Caco-2 (cell line): ENCODE measurements around the gene TTI1. TPM values are rescaled to one million over a fixed set of nuclear protein-coding genes. Genes with fewer than 3 reads are reported as not detected.
A peak's percentile ranks its signal among the peaks of the same experiment; 100 is the strongest.

Experiments
- BruUV-seq: library from RNA; stranded (reverse); fragments of 400-500 nt; replicated peaks from 2 replicates; lab custom pipeline; 2021; lab: Mats Ljungman, UMichigan
- CTCF ChIA-PET: fragments of 300-600 bp; sonication (Branson Sonifier 250); formaldehyde crosslinking; loops from one replicate; lab custom pipeline; 2022; ENCODE audit warnings: antibody characterized with exemption; lab: Charles Lee
- POLR2A ChIA-PET: fragments of 300-600 bp; sonication (Branson Sonifier 250); formaldehyde crosslinking; loops from one replicate; lab custom pipeline; 2022; ENCODE audit warnings: antibody characterized with exemption; lab: Charles Lee
- DNase-seq, 2 experiments: peaks; one replicate each; pipeline versions ENCODE4 v3.0.0 to v3.0.0-alpha.2; 2020 to 2022
- H3K27me3 ChIP-seq: replicated peaks from 2 replicates; pipeline ENCODE4 v1.6.0; 2011; ENCODE audit warnings: low read length; ENCODE audit not compliant: control insufficient read depth, insufficient read depth
- H3K36me3 ChIP-seq: 2 replicates; pipeline ENCODE4 v1.5.1; 2011; ENCODE audit warnings: low read length; ENCODE audit not compliant: control insufficient read depth, insufficient read depth
- H3K4me1 ChIP-seq: fragments of 250-450 bp; sonication (Bioruptor Pico); 2 replicates; pipeline ENCODE4 v1.5.1; 2020; ENCODE audit warnings: mild to moderate bottlenecking
- H3K4me3 ChIP-seq: 2 replicates; pipeline ENCODE4 v1.5.1; 2011; ENCODE audit warnings: low read depth, mild to moderate bottlenecking, control low read depth, low read length
- H3K9me3 ChIP-seq: fragments of 250-450 bp; sonication (Bioruptor Pico); 2 replicates; pipeline ENCODE4 v1.5.1; 2020; ENCODE audit warnings: mild to moderate bottlenecking, moderate library complexity
- H3K27ac Mint-ChIP-seq: one replicate; pipeline ENCODE4 v1.8.0; 2022; ENCODE audit warnings: mixed read lengths; ENCODE audit not compliant: unreplicated experiment
- H3K27me3 Mint-ChIP-seq: one replicate; pipeline ENCODE4 v1.8.0; 2022; ENCODE audit warnings: mixed read lengths; ENCODE audit not compliant: insufficient read depth, unreplicated experiment
- H3K36me3 Mint-ChIP-seq: one replicate; pipeline ENCODE4 v1.8.0; 2022; ENCODE audit warnings: mild to moderate bottlenecking, mixed read lengths; ENCODE audit not compliant: insufficient read depth, unreplicated experiment
- H3K4me1 Mint-ChIP-seq: one replicate; pipeline ENCODE4 v1.8.0; 2022; ENCODE audit warnings: low read depth, mixed read lengths; ENCODE audit not compliant: unreplicated experiment
- H3K4me3 Mint-ChIP-seq: one replicate; pipeline ENCODE4 v1.8.0; 2022; ENCODE audit warnings: mild to moderate bottlenecking, moderate library complexity, mixed read lengths; ENCODE audit not compliant: unreplicated experiment
- H3K9me3 Mint-ChIP-seq: one replicate; pipeline ENCODE4 v1.8.0; 2022; ENCODE audit warnings: mixed read lengths; ENCODE audit not compliant: unreplicated experiment
- intact Hi-C: fragments of 100-400 bp; cut with micrococcal nuclease; formaldehyde crosslinking; loops from one replicate; pipeline ENCODE4 v1.10.0; 2022; ENCODE audit not compliant: unreplicated experiment
- total RNA-seq: library from RNA; stranded (reverse); gene quantifications from 2 replicates; pipeline ENCODE4 v1.2.3, GENCODE V29; 2022
- TF ChIP-seq, protein P1 (sequence below), 2 experiments: fragments of 200-600 bp in 1 of 2; IDR thresholded peaks; 1 replicate in 1 of 2; 2 replicates in 1 of 2; pipeline versions ENCODE4 v1.5.1 to v1.8.0; 2011 to 2022; ENCODE audit warnings: antibody characterized with exemption in 1 of 2, control low read depth in 1 of 2, inconsistent platforms in 1 of 2, low read depth in 1 of 2, low read length in 1 of 2, mild to moderate bottlenecking in 1 of 2, moderate library complexity in 1 of 2; ENCODE audit not compliant: insufficient read depth in 1 of 2, severe bottlenecking in 1 of 2, unreplicated experiment in 1 of 2

Gene TTI1
- total RNA-seq, 1 experiment from 2014 or later = 59.2 TPM

DNA sequence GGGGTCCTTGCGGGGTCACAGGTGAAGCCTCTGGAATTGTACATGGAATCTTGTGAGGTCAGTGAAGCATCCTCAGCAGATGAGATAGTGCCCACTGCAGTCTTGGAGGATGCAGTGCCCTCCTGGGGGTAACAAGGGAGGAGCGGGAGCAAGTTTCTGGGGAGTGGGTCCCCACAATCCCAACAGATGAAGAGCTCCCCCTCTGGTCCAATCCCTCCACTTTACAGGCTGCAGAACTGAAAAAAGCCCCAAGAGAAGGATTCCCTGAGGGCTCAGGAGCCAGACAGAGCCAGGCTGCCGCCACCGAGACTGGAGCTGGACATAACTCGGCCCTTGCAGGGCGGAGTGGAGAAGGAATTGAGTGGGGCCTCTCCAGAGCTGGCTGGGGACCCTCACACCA is 52.4 kb downstream of the TTI1 start:
- Histone ChIP-seq H3K4me3 (no peak overlapping the region), H3K4me1 (no peaks in the 10 kb centered on the region; the same call in 1 of the 2 replicates), H3K9me3 (no peaks in the 10 kb centered on the region), H3K27me3 (no peaks in the 10 kb centered on the region), H3K36me3 (peaks cover 4% of the 10 kb centered on the region)
- no peak overlapping the region for H3K4me3 Mint-ChIP-seq
- ChIA-PET POLR2A (interaction anchor here (0.6 kb wide), 1 partner anchor 10 kb away, joined by 3 read pairs; no protein-coding TSS in a partner anchor), CTCF (interaction anchor here (0.6 to 1.9 kb wide), 2 partner anchors 12 to 176 kb away, joined by 3 to 5 read pairs; no protein-coding TSS in a partner anchor)
- no peaks in the 10 kb centered on the region for H3K27me3 Mint-ChIP-seq
- intact Hi-C loops = loop anchor here (10.0 kb wide), 1 partner anchor 406 kb away; no protein-coding TSS in a partner anchor
- DNase-seq = peak in 1 of 2 experiments; percentile 35
- no peak overlapping the region for H3K27ac Mint-ChIP-seq
- H3K9me3 Mint-ChIP-seq = no peaks in the 10 kb centered on the region
- BruUV-seq = no TSS peak
- H3K4me1 Mint-ChIP-seq = no peaks in the 10 kb centered on the region
- peaks cover 21% of the 10 kb centered on the region for H3K36me3 Mint-ChIP-seq
- TF ChIP-seq, protein P1, sequence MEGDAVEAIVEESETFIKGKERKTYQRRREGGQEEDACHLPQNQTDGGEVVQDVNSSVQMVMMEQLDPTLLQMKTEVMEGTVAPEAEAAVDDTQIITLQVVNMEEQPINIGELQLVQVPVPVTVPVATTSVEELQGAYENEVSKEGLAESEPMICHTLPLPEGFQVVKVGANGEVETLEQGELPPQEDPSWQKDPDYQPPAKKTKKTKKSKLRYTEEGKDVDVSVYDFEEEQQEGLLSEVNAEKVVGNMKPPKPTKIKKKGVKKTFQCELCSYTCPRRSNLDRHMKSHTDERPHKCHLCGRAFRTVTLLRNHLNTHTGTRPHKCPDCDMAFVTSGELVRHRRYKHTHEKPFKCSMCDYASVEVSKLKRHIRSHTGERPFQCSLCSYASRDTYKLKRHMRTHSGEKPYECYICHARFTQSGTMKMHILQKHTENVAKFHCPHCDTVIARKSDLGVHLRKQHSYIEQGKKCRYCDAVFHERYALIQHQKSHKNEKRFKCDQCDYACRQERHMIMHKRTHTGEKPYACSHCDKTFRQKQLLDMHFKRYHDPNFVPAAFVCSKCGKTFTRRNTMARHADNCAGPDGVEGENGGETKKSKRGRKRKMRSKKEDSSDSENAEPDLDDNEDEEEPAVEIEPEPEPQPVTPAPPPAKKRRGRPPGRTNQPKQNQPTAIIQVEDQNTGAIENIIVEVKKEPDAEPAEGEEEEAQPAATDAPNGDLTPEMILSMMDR (IDR thresholded peaks at IDR 0.05; ENCODE audit: insufficient read depth in 1 of 2, low read depth in 1 of 2, low read length in 1 of 2, severe bottlenecking in 1 of 2, unreplicated experiment in 1 of 2) = no peak

DNA sequence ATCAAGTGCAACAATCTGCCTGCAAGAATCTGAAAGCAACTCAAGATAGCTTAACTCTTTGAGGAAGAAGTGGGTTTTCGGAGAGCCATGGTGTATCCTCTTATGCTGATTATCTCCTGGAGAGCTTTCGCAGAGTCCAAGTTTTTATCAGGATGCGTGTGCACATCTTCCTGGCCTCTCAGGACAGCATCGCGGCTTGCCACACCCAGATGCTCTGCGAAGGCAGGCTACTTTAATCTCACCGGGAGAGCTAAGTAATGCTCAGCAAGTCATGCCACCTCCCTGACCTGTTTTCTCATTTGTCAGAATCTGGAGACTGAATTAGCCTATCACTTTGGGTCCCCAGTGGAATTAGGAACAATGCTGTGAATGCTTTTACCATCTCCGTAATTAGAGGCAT is 52.9 kb downstream of the TTI1 start:
- no peaks in the 10 kb centered on the region for H3K27me3 ChIP-seq
- H3K36me3 ChIP-seq = peaks cover 4% of the 10 kb centered on the region
- CTCF ChIA-PET = interaction anchor here (1.9 kb wide), 1 partner anchor 12 kb away, joined by 5 read pairs; no protein-coding TSS in a partner anchor
- H3K4me1 ChIP-seq = no peaks in the 10 kb centered on the region
- POLR2A ChIA-PET = interaction anchor here (0.6 kb wide), 1 partner anchor 9 kb away, joined by 3 read pairs; no protein-coding TSS in a partner anchor
- H3K27me3 Mint-ChIP-seq = no peaks in the 10 kb centered on the region
- H3K9me3 Mint-ChIP-seq = no peaks in the 10 kb centered on the region
- TF ChIP-seq, protein P1 (IDR thresholded peaks at IDR 0.05; ENCODE audit: insufficient read depth in 1 of 2, low read depth in 1 of 2, low read length in 1 of 2, severe bottlenecking in 1 of 2, unreplicated experiment in 1 of 2) = no peak
- no peak overlapping the region for H3K27ac Mint-ChIP-seq
- H3K4me1 Mint-ChIP-seq = no peaks in the 10 kb centered on the region
- intact Hi-C loops = loop anchor here (10.0 kb wide), 1 partner anchor 406 kb away; no protein-coding TSS in a partner anchor
- BruUV-seq = TSS peak; percentile 3
- no peak overlapping the region for H3K4me3 ChIP-seq
- H3K36me3 Mint-ChIP-seq = peaks cover 21% of the 10 kb centered on the region
- DNase-seq = peak in 1 of 2 experiments; percentile 32
- no peak overlapping the region for H3K4me3 Mint-ChIP-seq
- H3K9me3 ChIP-seq = no peaks in the 10 kb centered on the region

DNA sequence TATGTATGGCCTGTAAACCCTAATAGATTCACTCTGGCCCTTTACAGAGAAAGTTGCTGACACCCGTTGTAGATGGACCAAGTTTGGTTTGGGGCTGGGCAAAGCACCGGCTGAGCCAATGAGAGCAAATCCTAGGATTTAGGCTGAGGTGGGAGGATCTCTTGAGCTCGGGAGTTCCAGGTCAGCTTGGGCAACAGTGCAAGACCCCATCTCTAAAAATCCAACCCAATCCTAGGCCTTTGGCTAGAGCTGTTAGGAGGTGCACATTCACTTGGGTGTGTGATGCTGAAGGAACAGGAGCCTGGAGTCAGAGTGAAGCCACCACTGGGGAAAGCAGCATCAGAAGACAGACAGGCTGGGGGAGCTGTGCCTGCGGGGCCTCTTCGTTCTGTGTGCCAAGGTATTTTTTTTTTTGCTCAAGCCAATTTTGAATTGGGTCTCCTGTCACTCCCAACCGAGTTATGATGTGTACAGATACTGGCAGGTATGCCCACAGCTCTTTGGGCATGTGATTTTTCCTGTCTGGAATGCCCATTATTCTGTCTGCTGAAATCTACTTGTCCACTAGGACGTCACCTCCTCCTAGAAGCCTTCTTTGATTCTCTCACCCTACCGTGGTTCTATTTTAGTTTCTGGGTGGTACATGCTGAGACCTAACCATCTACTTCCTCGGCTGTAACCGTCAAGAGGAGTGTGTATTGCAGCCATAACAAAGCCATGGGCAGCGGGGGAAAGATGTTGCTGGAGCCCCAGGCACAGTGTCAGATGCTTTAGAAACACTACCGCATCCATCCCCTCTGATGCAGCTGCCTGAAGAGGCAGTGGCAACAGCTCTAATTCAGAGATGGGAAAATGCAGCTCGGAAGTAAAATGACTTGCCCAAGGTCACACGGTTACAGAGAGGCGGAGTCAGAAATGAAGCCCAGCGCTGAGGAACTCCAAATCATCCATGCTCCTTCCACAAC is 54.0 kb downstream of the TTI1 start:
- no peaks in the 10 kb centered on the region for H3K9me3 Mint-ChIP-seq
- no peaks in the 10 kb centered on the region for H3K27me3 ChIP-seq
- H3K27ac Mint-ChIP-seq = no peak overlapping the region
- H3K36me3 ChIP-seq = peaks cover 2% of the 10 kb centered on the region
- no peak overlapping the region for H3K4me3 Mint-ChIP-seq
- BruUV-seq = no TSS peak
- H3K4me3 ChIP-seq = no peak overlapping the region
- peak in 1 of 2 experiments; percentile 30 for DNase-seq
- ChIA-PET CTCF (interaction anchor here (0.6 to 1.9 kb wide), 3 partner anchors 14 to 456 kb away, joined by 3 to 5 read pairs (median 3); partner anchors contain the start of gene SNHG17), POLR2A (interaction anchor here (0.6 kb wide), 1 partner anchor 13 kb away, joined by 4 read pairs; no protein-coding TSS in a partner anchor)
- H3K27me3 Mint-ChIP-seq = no peaks in the 10 kb centered on the region
- H3K9me3 ChIP-seq = no peaks in the 10 kb centered on the region
- peaks cover 21% of the 10 kb centered on the region for H3K36me3 Mint-ChIP-seq
- TF ChIP-seq, protein P1 (IDR thresholded peaks at IDR 0.05; ENCODE audit: insufficient read depth in 1 of 2, low read depth in 1 of 2, low read length in 1 of 2, severe bottlenecking in 1 of 2, unreplicated experiment in 1 of 2) = no peak
- intact Hi-C loops = no loop called here
- H3K4me1 Mint-ChIP-seq = no peaks in the 10 kb centered on the region
- H3K4me1 ChIP-seq = no peaks in the 10 kb centered on the region
